ENCODE measurements around the gene HIVEP2. TPM values are rescaled to one million over a fixed set of nuclear protein-coding genes. Genes with fewer than 3 reads are reported as not detected.

The HIVEP2 gene
- total RNA-seq, 1 experiment from 2014 or later: 4.2 TPM

DNA sequence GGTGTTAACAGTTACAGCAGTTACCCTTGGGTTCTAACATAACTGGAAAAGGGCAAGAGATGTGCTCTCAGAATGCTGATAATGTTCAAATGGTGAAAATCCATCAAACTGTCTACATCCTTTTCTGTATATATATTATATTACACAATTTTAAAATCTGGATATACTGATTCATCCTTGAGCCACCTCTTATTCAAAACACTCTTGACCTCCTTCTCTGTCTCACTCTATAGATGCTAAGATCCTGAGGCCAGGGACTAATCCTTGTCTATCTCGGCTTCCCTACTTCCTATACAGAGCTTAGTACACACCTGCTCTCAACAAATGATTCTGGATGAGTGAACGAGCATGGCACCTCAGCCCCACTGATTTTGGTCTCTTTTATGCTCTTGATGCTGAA lies 47.3 kb downstream of the HIVEP2 start:
- Histone ChIP-seq H2AK5ac (ENCODE audit: insufficient read length, low read length) (no peak overlapping the region), H3K79me1 (ENCODE audit: insufficient read depth, low read depth, low read length, poor library complexity, severe bottlenecking) (no peaks in the 10 kb centered on the region), H3K56ac (ENCODE audit: insufficient read length, low read depth, low read length) (no peak overlapping the region), H3K4me2 (ENCODE audit: insufficient read depth, insufficient read length, low read length) (no peak overlapping the region), H4K91ac (ENCODE audit: insufficient read length, low read depth, low read length) (no peak overlapping the region), H3K4ac (ENCODE audit: low read depth, low read length) (no peak overlapping the region), H2BK20ac (ENCODE audit: low read depth, low read length, poor library complexity, severe bottlenecking) (no peak overlapping the region), H3K27me3 (ENCODE audit: insufficient read depth, low read length) (no peaks in the 10 kb centered on the region), H4K20me1 (ENCODE audit: control insufficient read depth, insufficient read depth, insufficient read length) (no peaks in the 10 kb centered on the region), H3K23ac (ENCODE audit: insufficient read length, low read depth, low read length) (no peak overlapping the region), H3K14ac (ENCODE audit: insufficient read depth, low read length) (no peak overlapping the region), H4K8ac (replicated peaks; ENCODE audit: insufficient read length, low read depth, low read length) (no peak overlapping the region), H2BK12ac (ENCODE audit: insufficient read length, low read depth, low read length) (no peak overlapping the region), H3K9me3 (ENCODE audit: control insufficient read depth, low read depth, low read length) (no peaks in the 10 kb centered on the region), H2AFZ (ENCODE audit: low read length) (no peak overlapping the region), H3K18ac (ENCODE audit: insufficient read length, low read depth, low read length) (no peak overlapping the region), H3K27ac (ENCODE audit: insufficient read length, low read depth, low read length) (no peak overlapping the region), H2BK120ac (ENCODE audit: low read depth, low read length, poor library complexity, severe bottlenecking) (no peak overlapping the region), H3K79me2 (ENCODE audit: insufficient read depth, low read length) (no peaks in the 10 kb centered on the region), H4K5ac (ENCODE audit: insufficient read length, low read depth, low read length) (no peak overlapping the region), H2BK5ac (ENCODE audit: insufficient read length, low read length) (no peak overlapping the region), H3K23me2 (ENCODE audit: insufficient read length, low read depth, low read length, poor library complexity, severe bottlenecking) (no peaks in the 10 kb centered on the region), H3T11ph (ENCODE audit: low read length) (no peak overlapping the region), H2BK15ac (ENCODE audit: low read depth, low read length) (no peak overlapping the region), H3K9ac (ENCODE audit: extremely low read depth, insufficient read length, low read length) (no peak overlapping the region), H3K4me1 (ENCODE audit: insufficient read depth, low read length) (no peaks in the 10 kb centered on the region)
- H3K4me3 Mint-ChIP-seq: no peak overlapping the region
- no CpG with 5 or more reads among the region's 2 CpGs for WGBS (ENCODE audit: extremely low coverage, insufficient read length, low lambda C conversion rate)
- no peak overlapping the region for H3K27ac Mint-ChIP-seq
- no peaks in the 10 kb centered on the region for H3K9me3 Mint-ChIP-seq
- TF ChIP-seq, protein P1, sequence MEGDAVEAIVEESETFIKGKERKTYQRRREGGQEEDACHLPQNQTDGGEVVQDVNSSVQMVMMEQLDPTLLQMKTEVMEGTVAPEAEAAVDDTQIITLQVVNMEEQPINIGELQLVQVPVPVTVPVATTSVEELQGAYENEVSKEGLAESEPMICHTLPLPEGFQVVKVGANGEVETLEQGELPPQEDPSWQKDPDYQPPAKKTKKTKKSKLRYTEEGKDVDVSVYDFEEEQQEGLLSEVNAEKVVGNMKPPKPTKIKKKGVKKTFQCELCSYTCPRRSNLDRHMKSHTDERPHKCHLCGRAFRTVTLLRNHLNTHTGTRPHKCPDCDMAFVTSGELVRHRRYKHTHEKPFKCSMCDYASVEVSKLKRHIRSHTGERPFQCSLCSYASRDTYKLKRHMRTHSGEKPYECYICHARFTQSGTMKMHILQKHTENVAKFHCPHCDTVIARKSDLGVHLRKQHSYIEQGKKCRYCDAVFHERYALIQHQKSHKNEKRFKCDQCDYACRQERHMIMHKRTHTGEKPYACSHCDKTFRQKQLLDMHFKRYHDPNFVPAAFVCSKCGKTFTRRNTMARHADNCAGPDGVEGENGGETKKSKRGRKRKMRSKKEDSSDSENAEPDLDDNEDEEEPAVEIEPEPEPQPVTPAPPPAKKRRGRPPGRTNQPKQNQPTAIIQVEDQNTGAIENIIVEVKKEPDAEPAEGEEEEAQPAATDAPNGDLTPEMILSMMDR (conservative IDR thresholded peaks at IDR 0.05): no peak
- no peaks in the 10 kb centered on the region for H3K27me3 Mint-ChIP-seq (ENCODE audit: low read depth)
- no peaks in the 10 kb centered on the region for H3K36me3 Mint-ChIP-seq (ENCODE audit: insufficient read depth in 1 of 3, low read depth in 3 of 3)
- DNase-seq: no peak
- H3K4me1 Mint-ChIP-seq: peaks cover 0 to 2% of the 10 kb centered on the region in 2 experiments; a peak in 2 of 4 replicates
